IMR-90 (cell line): ENCODE measurements around the gene STRN.
A peak's percentile ranks its signal among the peaks of the same experiment; 100 is the strongest.

ENCODE experiments used
- CEBPB ChIP-seq: IDR thresholded peaks from 2 replicates; pipeline ENCODE4 v1.6.1; 2012; ENCODE audit warnings: low read depth, low read length, improper control_type of control experiment
- CHD1 ChIP-seq: IDR thresholded peaks from 2 replicates; pipeline ENCODE4 v1.6.1; 2012; ENCODE audit warnings: low read depth, low read length, improper control_type of control experiment
- CTCF ChIP-seq: conservative IDR thresholded peaks from 2 replicates; pipeline ENCODE4 v1.5.1; 2012; ENCODE audit warnings: mild to moderate bottlenecking, low read depth, low read length, improper control_type of control experiment
- NFE2L2 ChIP-seq: fragments of 150-350 bp; IDR thresholded peaks from 2 replicates; pipeline ENCODE4 v1.6.1; 2016; ENCODE audit warnings: low read depth, mild to moderate bottlenecking, low read length
- POLR2A ChIP-seq: IDR thresholded peaks from 2 replicates; pipeline ENCODE4 v1.6.1; 2012; ENCODE audit warnings: mild to moderate bottlenecking, low read depth, low read length
- USF2 ChIP-seq: fragments of 150-350 bp; IDR thresholded peaks from 2 replicates; pipeline ENCODE4 v1.6.1; 2017; ENCODE audit warnings: mild to moderate bottlenecking, antibody characterized with exemption, low read length, low read depth

GRCh38 chr2:36966370-36967235 is at the start of gene STRN:
- TF ChIP-seq CEBPB (no peak), POLR2A (peak; percentile 52; the same call in 1 of the 2 replicates), CTCF (no peak), NFE2L2 (no peak), CHD1 (no peak), USF2 (peak; percentile 53; the same call in 1 of the 2 replicates)
